ENCODE measurements around the gene BICDL2.

Gene BICDL2

DNA sequence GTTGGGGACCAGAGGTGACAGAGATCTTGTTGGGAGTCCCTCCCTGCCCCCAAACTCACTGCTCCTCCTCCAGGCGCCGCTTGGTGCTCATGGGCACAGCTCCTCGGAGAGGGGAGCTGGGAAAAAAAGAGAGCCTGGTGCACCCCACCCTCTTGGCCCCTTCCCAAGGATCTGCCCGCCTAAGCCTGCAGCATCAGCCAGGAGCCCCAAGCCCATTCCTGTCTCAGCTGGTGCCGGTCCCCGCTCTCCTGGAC, 13.4 kb downstream of the BICDL2 start:
- DNase-seq: peak; percentile 35

DNA sequence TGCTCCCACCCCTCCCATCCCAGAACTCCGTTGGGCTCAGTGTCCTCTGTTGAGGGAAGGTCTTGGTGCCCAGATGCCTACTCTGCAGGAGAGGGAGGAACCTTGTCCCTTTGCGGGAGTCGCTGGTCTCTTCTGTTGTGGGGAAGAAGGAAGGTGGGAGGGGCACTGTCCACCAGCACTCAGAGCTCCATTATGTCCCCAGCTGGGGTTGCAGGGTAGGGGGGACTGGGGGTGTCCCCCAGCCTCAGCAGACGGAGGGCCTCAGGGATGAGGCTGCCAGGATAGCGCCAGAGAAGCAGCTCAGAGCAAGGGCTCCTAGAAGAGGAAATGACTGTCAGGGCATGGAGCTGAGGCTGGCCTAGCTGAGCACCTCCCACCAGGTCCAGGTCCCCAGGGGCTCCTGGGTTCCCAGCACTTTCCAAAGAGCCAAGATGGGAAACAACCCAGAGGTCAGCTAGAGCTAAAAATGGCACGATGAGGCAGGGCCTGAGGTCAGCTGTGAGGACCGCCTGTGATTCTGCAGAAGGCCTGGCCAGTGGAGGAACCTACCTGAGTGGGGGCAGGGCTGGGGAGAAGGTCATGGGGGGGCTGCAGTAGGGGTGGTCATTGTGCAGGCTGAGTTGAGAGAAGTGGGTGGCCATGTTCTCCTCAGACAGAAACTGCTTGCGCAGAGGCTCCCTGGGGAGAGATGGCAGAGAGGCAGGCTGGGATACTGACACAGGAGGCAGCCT, 13.9 kb downstream of the BICDL2 start:
- no peak for DNase-seq

DNA sequence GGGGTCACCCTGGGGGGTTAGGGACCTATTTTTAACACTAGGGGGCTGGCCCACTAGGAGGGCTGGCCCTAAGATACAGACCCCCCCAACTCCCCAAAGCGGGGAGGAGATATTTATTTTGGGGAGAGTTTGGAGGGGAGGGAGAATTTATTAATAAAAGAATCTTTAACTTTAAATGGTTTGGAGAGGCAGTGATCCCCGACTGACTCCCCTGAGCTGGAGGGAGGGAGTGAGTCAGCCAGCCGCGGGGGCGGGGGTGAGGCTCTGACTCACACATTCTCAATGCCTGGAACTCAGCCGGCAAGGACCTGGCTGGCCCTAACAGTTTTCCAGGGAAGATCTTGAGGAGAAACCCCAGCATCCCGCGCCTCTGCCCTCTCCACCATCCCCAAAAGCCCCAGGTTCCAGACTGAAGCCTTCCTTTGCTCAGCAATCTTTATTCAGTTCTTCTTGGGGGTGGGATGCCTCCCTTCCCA, 14.5 kb downstream of the BICDL2 start:
- DNase-seq: peak; percentile 87

DNA sequence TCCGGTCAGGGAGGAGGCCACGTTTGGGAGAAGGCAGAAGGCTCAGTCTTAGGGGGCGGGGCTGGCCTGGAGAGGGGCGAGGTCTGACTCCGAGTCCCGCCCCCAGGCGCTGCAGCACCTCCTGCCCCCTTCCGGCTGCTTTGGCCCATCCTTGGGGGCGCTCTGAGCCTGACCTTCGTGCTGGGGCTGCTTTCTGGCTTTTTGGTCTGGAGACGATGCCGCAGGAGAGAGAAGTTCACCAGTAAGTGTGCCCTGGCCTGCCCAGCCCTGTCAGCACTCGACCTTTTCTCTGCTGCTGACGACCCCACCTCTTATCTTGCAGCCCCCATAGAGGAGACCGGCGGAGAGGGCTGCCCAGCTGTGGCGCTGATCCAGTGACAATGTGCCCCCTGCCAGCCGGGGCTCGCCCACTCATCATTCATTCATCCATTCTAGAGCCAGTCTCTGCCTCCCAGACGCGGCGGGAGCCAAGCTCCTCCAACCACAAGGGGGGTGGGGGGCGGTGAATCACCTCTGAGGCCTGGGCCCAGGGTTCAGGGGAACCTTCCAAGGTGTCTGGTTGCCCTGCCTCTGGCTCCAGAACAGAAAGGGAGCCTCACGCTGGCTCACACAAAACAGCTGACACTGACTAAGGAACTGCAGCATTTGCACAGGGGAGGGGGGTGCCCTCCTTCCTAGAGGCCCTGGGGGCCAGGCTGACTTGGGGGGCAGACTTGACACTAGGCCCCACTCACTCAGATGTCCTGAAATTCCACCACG, 15.1 kb downstream of the BICDL2 start:
- DNase-seq: peak; percentile 83

DNA sequence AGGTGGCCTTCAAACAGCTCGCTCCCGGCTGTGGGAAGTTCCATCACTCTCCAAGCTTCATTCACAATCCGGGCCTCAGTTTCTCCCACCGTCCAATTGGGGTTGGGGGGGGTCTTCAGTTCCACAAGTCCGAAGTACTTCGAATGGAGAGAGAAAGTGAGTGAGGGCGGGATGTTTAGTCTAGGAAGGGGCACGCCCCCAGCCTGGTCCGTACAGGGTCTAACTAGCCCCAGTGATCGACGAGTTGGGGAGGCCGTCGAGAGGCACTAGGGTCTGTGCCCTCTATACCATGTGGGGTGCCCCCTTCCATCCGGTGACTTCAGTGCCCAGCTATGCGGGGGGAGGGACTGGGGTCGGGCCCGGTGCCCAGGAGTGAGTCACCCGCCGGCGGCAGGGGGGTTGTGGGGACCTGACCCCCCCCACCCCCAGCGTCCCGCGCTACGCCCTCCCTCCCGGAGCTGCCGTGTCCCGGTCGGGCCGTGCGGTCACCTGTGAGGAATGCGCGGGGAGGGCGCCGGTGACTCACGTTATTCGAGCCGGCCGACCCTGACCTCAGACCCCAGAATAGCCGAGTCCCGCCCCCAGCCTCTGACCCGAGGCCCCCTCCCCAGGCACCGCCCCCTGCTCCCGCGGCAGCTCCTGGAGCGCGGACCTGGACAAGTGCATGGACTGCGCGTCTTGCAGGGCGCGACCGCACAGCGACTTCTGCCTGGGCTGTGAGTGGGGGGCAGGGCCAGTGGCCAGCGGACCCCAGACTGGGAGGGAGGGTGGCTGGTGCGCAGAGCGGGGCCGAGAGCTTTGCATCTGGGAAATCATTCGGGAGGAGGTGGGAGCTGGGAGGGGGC, 15.9 kb downstream of the BICDL2 start:
- peak; percentile 47 for DNase-seq

DNA sequence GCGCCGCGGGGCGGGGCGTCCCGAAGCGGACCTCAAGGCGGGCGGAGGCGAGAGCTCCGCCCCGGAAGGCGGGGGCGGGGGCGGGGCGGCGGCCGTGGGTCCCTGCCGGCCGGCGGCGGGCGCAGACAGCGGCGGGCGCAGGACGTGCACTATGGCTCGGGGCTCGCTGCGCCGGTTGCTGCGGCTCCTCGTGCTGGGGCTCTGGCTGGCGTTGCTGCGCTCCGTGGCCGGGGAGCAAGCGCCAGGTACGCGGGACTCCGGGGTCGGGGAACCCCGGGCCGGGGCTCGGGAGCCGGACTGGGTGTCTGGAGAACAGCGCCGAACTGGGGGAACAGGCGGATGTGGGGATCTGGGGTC, 16.5 kb downstream of the BICDL2 start, which contains the start of gene TNFRSF12A:
TNFRSF12A (plus strand) TSS at position 122 of the 357 bp plus-strand sequence; CDS start at position 152, 30 bp downstream.
- DNase-seq: peak; percentile 56

DNA sequence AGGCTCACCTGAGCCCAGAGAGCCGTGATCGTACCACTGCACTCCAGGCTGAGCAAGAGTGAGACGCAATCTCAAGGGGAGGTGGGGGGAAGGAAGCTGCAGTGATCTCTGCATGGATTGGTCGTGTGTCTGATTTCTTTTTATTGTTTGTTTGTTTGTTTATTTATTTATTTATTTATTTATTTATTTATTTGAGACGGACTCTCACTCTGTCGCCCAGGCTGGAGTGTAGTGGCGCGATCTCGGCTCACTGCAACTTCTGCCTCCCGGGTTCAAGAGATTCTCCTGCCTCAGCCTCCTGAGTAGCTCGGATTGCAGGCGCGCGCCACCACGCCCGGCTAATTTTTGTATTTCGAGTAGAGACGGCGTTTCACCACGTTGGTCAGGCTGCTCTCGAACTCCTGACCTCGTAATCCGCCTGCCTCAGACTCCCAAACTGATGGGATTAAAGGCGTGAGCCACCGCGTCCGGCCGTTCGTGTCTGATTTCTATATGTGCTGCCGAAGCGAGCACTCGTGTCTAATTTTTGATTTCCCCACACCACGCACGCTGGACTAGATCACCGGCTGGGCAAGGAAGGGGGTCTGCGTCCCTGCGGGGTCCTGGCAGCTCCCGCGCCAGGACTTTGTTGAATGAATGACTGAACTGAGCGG, 17.0 kb downstream of the BICDL2 start:
- DNase-seq: no peak

DNA sequence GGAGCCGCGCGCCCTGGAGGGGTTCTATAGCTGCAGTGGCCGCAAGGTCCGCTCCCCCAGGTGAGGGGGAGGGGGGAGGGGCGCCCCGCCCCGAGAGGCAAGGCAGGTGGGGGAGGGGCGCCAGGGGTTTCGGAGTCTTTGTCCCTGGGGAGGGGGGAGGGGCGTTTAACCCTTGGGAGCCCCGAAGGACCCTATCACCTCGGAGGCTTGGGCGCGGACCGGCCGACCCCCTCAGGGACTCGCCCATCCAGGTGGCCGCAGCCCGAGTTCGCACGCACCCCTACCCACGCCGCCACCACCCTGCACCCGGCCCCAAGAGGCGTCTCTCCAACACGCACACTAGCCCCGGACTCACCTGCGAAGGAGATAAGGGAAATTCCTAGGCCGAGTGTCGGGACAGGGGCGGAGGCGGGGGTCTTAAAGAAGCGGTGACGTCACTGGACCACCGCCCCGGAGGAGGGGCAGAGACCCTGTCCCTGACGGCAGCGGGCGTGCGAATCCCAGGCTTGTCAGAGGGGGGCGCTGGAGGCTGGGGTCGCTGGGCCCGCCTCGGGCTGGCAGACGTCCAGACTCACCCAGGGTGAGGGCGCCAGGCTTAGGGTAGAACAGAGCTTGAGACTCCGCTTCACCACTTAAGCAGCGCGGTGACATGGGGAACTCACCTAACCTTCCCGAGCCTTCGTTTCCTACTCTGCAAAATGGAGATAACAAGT, 18.8 kb downstream of the BICDL2 start, which contains the start of gene CLDN6:
CLDN6 (minus strand) TSS at position 390 of the 713 bp plus-strand sequence. CDS start 2,162 bp downstream, outside the sequence.
- DNase-seq: no peak

DNA sequence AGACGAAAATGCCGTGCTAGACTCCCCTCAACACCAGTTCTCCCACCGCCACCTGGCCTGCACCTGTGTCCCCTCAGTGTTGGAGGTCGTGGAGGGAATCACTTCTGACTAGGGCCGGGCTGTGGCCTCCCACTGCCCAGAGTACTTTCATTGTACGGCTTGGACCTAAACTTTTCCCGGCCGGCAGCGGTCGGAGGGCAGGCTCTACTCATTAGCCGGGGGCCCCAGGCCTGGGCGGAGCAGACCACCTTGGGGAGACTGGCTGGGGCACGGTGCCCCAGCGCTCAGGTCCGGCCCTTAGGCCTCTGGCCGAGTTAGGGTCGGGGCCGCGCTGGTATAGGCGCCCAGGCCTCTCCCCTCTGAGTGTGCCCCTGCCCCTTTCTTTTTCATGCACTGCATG, 19.4 kb downstream of the BICDL2 start:
- no peak for DNase-seq

DNA sequence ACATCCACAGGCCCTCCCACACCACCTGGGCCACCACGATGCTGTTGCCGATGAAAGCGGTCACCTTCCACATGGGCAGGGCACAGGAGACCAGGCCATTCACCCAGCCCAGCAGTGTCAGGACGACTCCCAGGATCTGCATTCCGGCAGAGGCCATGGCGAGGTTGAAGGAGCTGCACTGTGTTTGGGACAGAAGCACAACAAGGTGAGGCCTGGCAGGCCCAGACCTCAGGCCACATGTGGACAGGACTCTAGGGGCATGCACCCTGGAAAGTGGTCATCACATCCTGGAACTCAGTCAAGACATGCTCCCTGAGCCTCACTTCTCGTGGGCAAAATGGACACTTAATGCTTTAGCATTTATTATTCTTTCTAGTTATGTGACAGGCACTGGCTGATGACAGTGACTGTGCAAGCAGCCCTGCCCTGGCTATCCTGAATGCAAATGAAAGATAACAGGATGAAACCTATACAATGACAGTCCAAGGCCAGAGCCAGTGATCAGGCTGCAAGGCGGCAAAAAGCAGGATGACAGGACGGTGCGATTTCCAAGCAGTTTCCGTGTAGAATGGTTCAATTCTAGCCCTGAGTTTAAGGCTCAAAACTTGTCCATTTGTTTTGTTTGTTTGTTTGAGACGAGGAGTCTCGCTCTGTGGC, 20.8 kb downstream of the BICDL2 start:
- no peak for DNase-seq

DNA sequence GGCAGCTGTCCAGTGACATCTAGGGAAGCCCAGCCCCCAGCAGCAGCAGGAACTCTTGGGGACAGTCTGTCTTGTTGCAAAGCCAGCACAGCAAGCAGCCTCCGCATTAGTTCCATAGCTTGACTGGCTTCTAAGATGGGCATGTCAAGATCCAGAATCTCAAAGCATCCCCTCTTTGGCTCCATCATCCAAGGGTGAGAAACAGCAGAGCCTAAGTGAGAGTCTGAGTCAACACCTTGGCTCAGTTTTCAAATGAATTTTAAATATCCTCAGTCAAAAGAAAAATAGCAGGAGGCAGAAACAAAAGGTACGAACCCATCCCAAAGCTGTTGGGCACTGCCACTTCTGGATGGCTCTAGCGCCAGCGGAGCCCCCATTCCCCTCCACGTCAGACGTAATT, 21.8 kb downstream of the BICDL2 start:
- no peak for DNase-seq

DNA sequence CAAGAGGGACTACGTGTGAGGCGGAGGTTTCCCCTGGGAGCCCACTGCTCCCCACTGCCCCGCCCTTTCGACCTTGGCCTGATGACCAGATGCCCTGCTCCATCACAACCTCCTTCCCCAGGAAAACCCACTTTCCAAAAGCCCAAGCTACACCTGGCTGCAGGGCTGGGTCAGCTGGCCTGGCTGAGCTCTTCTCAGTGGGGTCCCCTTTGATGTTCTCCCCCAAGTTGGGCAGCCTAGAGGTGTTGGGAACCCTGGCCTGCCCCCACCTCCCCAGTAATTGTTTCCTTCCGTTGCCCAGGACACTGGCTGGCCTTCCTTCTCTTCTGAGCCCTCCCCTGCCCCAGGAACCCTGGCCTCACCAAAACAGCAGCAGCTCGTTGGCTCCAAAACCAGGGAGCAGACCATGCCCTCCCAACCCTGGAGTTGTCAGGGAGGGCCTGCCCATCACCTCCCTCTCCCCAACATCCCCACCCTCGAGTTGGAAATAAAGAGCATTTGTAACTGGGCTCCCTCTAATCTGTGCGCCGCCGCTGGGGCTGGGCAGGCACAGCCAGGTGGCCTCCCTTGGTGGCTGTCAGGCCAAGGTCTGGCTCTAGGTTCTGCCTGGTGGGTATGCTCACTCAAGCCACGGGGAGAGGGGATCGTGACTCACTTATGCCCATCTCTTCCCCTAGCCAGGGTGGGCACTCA, 22.6 kb downstream of the BICDL2 start:
- no peak for DNase-seq

DNA sequence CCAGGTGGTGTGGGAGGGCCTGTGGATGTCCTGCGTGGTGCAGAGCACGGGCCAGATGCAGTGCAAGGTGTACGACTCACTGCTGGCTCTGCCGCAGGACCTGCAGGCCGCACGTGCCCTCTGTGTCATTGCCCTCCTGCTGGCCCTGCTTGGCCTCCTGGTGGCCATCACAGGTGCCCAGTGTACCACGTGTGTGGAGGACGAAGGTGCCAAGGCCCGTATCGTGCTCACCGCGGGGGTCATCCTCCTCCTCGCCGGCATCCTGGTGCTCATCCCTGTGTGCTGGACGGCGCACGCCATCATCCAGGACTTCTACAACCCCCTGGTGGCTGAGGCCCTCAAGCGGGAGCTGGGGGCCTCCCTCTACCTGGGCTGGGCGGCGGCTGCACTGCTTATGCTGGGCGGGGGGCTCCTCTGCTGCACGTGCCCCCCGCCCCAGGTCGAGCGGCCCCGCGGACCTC, 23.2 kb downstream of the BICDL2 start:
- DNase-seq: no peak

DNA sequence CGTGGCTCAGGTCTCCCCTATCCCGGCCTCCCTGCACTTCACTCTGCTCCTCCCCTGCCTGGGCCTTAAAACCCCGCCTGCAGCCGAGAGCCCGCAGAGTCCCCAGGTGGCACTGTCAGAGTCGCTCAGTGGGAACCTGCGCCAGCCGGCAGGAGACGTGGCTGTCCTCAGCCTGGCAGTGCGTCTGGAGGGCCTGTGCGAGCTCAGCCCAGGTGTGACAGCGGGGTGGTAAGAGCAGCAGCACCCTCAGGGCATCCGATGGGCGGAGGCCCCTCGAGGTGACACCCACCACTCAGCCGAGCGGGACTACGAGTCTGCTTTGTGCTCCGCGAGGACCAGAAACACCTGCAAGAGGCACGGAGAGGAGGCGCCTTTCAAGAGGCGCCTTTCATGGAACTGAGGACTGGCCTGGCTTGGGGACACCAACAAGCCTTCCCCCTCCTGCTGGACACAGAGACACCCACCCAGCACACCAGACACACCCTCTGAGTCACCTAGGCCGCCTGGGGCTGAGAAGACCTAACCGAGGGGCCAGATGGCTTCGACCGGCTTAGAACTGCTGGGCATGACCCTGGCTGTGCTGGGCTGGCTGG, 23.8 kb downstream of the BICDL2 start, which contains the start of gene CLDN9:
CLDN9 (plus strand) TSS at position 96 of the 593 bp plus-strand sequence; CDS start at position 536, 440 bp downstream.
- DNase-seq: no peak

DNA sequence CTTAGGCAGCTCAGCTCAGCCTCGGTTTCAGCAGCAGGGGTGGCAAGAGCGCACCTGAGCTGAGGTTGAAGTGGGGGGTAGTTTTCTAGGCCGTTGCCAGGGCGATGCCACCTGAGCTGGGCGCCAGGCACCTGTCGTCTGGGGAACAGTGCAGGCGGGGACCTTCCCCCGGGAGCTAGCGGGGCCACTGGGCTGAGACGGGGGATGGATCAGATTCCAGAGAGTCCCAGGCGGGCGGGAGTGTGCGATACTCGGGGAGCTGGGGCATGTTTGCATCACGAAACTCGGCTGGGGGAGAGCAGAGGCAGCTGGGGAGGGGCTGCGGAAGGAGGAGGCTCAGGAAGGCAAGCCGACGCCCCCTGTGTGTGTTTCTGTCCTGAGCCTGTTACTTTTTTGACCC, 24.5 kb downstream of the BICDL2 start:
- DNase-seq: no peak

DNA sequence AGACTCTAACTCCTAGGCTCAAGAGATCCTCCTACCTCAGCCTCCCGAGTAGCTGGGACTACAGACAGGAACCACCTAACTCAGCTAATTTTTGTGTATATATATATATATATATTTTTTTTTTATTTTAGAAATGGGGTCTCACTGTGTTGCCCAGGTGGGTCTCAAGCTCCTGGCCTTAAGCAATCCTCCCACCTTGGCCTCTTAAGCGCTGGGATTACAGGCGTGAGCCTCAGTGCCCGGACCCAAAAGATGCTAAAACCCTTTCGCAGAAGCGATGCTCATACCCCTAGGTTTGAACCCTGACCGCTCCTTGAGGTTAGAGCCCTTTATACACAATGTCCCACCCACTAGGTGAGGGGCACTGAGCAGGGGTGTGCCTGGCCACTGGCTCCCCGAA, 26.2 kb downstream of the BICDL2 start:
- no peak for DNase-seq

DNA sequence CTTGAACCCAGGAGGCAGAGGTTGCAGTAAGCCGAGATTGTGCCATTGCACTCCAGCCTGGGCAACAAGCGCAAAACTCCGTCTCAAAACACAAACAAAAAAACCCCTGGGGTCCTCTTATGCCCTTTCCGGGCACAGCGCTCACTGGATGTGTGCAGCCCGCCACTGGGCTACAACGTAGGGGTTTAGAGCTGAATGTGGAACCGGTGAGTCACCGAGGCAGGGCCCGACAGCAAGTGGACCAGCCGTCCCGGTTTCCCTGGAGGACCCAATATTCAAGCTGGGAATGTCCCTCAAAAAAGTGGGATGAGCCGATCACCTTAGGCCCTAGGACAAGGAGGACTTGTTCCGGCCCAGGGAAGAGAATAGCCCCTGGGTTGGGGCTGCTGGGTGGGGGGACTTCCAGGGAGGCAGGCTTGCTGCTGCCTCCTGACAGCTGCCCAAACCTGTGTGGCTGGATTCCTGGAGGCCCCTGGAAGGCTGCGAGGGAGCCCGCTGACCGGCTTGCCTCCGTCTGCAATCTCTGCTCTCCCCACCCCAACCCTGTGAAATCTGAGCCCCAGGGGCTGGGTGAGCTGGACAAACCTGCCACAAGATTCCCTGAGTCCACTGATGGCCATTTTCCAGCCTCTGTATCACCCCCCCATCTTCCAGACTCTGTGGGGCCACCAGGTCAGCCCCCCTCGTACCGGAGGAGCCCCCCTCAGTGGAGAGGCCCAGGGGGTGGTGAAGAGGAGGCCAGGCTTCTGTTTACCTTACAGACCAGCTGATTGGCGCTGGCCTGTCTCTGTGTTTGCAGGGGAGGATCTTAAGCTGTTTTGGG, 27.0 kb downstream of the BICDL2 start:
- no peak for DNase-seq

DNA sequence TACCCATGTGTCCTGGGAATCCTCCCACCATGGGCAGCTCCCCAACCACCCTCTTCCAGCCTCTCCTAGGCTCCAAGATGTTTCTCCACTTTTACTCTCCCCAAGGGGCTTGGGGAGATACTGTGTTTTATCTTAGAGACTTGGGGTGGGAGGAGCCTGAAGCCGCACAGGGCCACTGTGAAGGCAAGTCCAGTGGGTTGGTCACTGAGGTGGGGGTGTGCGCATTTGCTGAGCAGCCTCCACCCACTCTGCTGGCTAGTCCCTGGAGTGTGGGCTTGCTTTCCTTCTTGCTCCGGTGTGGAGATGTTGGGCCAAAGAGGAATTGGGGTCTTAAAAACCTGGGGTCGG, 28.1 kb downstream of the BICDL2 start:
- no peak for DNase-seq

DNA sequence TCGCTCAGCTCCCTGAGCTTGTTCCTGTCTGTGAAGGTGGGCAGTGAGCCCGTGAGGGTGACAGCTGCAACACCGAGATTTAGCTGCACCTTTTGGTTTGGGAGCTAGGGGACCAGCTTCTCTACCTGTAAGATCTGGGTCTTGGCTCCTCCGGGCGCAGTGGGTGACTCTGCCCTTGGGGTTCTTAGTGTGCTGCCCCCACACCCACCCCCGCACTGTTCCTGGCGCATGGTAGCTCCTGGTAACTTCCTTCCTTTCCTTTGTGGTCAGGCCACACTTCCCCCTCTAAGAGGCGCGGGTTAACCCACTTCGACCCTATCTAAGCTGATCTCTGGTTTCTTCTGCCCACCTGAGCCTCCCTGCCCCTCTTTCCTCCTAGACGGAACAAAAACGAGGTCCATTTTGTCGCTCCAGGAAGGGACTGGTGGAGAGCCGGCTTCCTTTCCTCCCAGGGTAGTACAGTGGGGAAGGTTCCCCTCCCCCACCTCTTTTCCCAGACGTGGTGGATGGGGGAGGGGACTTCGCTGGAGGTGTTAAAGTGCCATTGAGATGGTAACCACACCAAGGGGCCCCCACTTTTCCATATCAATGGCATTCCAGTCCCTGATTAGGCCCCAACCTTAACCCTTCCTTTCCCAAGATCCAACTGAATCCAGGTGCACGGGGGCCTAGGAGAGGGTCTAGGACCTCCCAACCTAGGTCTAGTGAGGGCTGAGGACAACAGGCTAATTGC, 28.6 kb downstream of the BICDL2 start:
- DNase-seq: no peak
